ENCODE data around the gene SIAH1. TPM values are rescaled to one million over a fixed set of nuclear protein-coding genes. Genes with fewer than 3 reads are reported as not detected.

SIAH1 gene
- total RNA-seq (2021; fragmentation: NEBNext Ultra II Directional; extraction: Animal tissue kit (Norgen Biotek cat#: 25700)) (33.3 and 33.9 TPM in 2 replicates), polyA plus RNA-seq (2011; rRNA removed) (19.5 and 21.3 TPM in 2 replicates), polyA minus RNA-seq (2011; rRNA and poly(A)+ RNA removed) (43.7 and 54.2 TPM in 2 replicates)
- 27.5 TPM for polyA plus RNA-seq (2011; cell fraction: cytosol; rRNA removed)
- polyA plus RNA-seq (2011; cell fraction: nucleus; rRNA removed): 17.5 TPM
- polyA plus RNA-seq (2012, experiment 1 of 2): 20.8 to 28.2 TPM (median 23.3 TPM) in 4 replicates
- polyA plus RNA-seq (2012, experiment 2 of 2): 4.0 TPM
- polyA plus RNA-seq (2013, experiment 1 of 2): 22.2 TPM
- polyA plus RNA-seq (2013, experiment 2 of 2): 20.8 TPM
- polyA minus RNA-seq (2011; cell fraction: cytosol; rRNA and poly(A)+ RNA removed): 35.7 TPM
- polyA minus RNA-seq (2011; cell fraction: nucleus; rRNA and poly(A)+ RNA removed): 48.2 TPM
- long read RNA-seq, experiment 1, transcript SIAH1-202 (1 exons, 3,352 nt): major isoform, 17 of 35 reads
- long read RNA-seq, experiment 1, transcript SIAH1-203 (2 exons, 2,147 nt): minor isoform, 12 of 35 reads
- long read RNA-seq, experiment 1, partial matches to known transcripts: 0 of 35 reads
- long read RNA-seq, experiment 1, other reads (novel, unspliced or antisense): 4 of 35 reads
- long read RNA-seq, experiment 2, transcript SIAH1-202 (1 exons, 3,352 nt): major isoform, 6 of 13 reads
- long read RNA-seq, experiment 2, partial matches to known transcripts: 0 of 13 reads
- long read RNA-seq, experiment 2, other reads (novel, unspliced or antisense): 3 of 13 reads

GRCh38 chr16:48385253-48386150, at the start of gene SIAH1:
TSS of gene SIAH1 (minus strand) at chr16:48385413. CDS start at chr16:48362428, 22,985 bp downstream.
- Histone ChIP-seq H3K9ac (replicated peaks in 1 of 4; ENCODE audit: extremely low read depth in 1 of 4, low read depth in 3 of 4, low read length in 3 of 4) (peak within 1 kb of the TSS; percentile 96 to 100 (median 98)), H3K4me2 (ENCODE audit: insufficient read depth in 1 of 2, low read depth in 2 of 2, low read length in 2 of 2) (peak within 1 kb of the TSS; percentile 75 to 86), H3K18ac (ENCODE audit: extremely low read depth, low read length) (peak within 1 kb of the TSS; percentile 95), H3K4me3 (ENCODE audit: extremely low read depth in 1 of 4, insufficient read depth in 2 of 4, low read depth in 3 of 4, low read length in 4 of 4) (peak within 1 kb of the TSS; percentile 80 to 96 (median 92)), H2AFZ (ENCODE audit: low read length) (0 out of 2 replicates have a peak within 1 kb of the TSS, but pooled peaks have one; percentile 63), H4K20me1 (replicated peaks in 1 of 2; ENCODE audit: control insufficient read depth in 1 of 2, insufficient read depth in 2 of 2, low read length in 2 of 2) (peaks cover 2% of the 10 kb centered on the region in 2 experiments), H3K14ac (ENCODE audit: insufficient read length) (peak within 1 kb of the TSS; percentile 2), H4K91ac (replicated peaks; ENCODE audit: insufficient read length, low read length) (peak within 1 kb of the TSS; percentile 90), H4K5ac (ENCODE audit: insufficient read length, low read depth, low read length) (peak within 1 kb of the TSS; percentile 91), H3K56ac (replicated peaks; ENCODE audit: insufficient read length, low read depth, low read length) (peak within 1 kb of the TSS; percentile 52), H3K23ac (ENCODE audit: insufficient read length) (peak within 1 kb of the TSS; percentile 6), H3K27me3 (replicated peaks in 1 of 4; ENCODE audit: control insufficient read depth in 3 of 4, extremely low read depth in 1 of 4, insufficient read depth in 3 of 4, low read length in 3 of 4) (no peaks in the 10 kb centered on the region), H3K36me3 (ENCODE audit: control insufficient read depth in 2 of 4, insufficient read depth in 4 of 4, low read length in 3 of 4) (no peaks in the 10 kb centered on the region), H3K79me1 (ENCODE audit: low read depth, low read length) (no peaks in the 10 kb centered on the region; the same call in 1 of the 2 replicates), H3K23me2 (ENCODE audit: low read depth, low read length) (peaks cover 9% of the 10 kb centered on the region), H2BK12ac (ENCODE audit: low read depth, low read length) (no peak within 1 kb of the TSS; the same call in 1 of the 2 replicates), H2AK5ac (ENCODE audit: low read depth, low read length) (peak within 1 kb of the TSS; percentile 93; the same call in 1 of the 2 replicates), H2BK120ac (replicated peaks; ENCODE audit: low read depth, low read length) (no peak within 1 kb of the TSS), H2BK20ac (ENCODE audit: low read length) (no peak within 1 kb of the TSS), H3K4ac (replicated peaks; ENCODE audit: insufficient read length, low read depth, low read length) (no peak within 1 kb of the TSS), H3K27ac (ENCODE audit: low read depth, low read length) (peak within 1 kb of the TSS; percentile 98), H3K4me1 (replicated peaks in 1 of 4; ENCODE audit: control insufficient read depth in 3 of 4, insufficient read depth in 4 of 4, low read length in 3 of 4) (peaks cover 0 to 6% (median 3%) of the 10 kb centered on the region in 4 experiments; a peak in 3 of 7 replicates), H4K8ac (ENCODE audit: extremely low read depth, insufficient read depth, low read length) (peak within 1 kb of the TSS; percentile 100), H2BK5ac (ENCODE audit: low read depth, low read length) (peak within 1 kb of the TSS; percentile 91), H3K79me2 (ENCODE audit: control insufficient read depth in 1 of 2, insufficient read depth in 2 of 2, low read length in 2 of 2) (peaks cover 31 to 41% of the 10 kb centered on the region in 2 experiments), H3K9me3 (ENCODE audit: insufficient read depth in 2 of 2, low read depth in 1 of 2, low read length in 1 of 2) (no peaks in the 10 kb centered on the region), H2BK15ac (ENCODE audit: low read length) (no peak within 1 kb of the TSS)
- no peak for FAIRE-seq
- peak; percentile 50 to 93 for DNase-seq (ENCODE audit: low read depth in 1 of 2, low spot score in 2 of 2)
- 1% methylated on average over 62 of the region's 105 CpGs; no CpG with 5 or more reads in 1 of the 2 experiments for WGBS, 2 experiments (ENCODE audit: extremely low coverage in 1 of 2, insufficient coverage in 1 of 2, insufficient read length in 1 of 2, insufficient replicate concordance in 2 of 2, low coverage in 1 of 2, low lambda C conversion rate in 2 of 2, missing lambda C conversion rate in 1 of 2)
- ChIA-PET CTCF (ENCODE audit: partially characterized antibody) (interaction anchor here (0.9 kb wide), 1 partner anchor 34 kb away, joined by 4 read pairs; no protein-coding TSS in a partner anchor), POLR2A (ENCODE audit: partially characterized antibody) (interaction anchor here (0.6 to 4.6 kb wide), 40 partner anchors 9 to 238 kb away, joined by 3 to 95 read pairs (median 4); partner anchors contain the start of gene N4BP1)
- TF ChIP-seq SIRT6 (IDR thresholded peaks at IDR 0.05; ENCODE audit: low read length): no peak

Data from H1 (cell line).